ENCODE measurements around the gene RANGRF.
A peak's percentile ranks its signal among the peaks of the same experiment; 100 is the strongest.

RANGRF gene

DNA sequence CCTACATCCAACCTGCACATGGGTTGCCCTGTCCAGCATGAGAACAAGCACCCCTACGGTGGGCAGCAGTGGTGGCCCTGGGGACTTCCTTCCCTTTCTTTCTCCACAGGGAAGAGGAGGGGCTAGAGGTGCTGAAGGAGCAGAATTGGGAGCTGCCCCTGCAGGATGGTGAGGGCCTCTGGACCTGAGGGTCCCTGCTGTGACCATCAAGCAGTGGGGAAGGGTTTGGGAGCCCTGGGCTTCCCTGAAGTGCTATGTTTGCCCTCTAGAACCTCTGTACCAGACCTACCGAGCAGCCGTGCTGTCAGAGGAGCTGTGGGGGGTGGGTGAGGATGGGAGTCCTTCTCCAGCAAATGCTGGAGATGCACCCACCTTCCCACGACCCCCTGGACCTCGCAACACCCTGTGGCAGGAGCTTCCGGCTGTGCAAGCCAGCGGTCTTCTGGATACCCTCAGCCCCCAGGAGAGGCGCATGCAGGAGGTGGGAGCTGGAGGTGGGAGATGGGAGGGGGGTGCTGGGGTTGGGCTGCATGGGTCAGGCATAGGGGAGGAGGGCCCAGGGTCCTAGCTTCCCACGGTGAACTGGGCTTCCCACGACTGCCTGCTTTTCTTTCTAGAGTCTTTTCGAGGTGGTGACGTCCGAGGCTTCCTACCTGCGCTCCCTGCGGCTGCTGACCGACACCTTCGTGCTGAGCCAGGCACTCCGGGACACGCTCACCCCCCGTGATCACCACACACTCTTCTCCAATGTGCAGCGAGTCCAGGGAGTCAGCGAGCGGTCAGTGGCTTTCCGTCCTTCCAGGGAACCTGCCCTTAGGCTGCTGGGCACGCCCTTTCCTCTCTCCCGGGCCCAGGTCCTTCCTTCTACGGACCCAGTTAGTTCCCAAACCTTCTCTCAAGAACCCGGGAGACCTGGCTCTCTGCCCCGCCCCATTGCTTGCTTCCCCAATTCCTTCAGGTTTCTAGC lies 26.6 kb downstream of the RANGRF start:
- no peaks in the 10 kb centered on the region; a peak in 1 of 22 replicates for H3K27me3 ChIP-seq
- no peak for TF ChIP-seq Cebpa-rat (IDR thresholded peaks at IDR 0.05)
- H3K9ac ChIP-seq: no peak overlapping the region
- no peaks in the 10 kb centered on the region for H3K9me3 ChIP-seq (replicated peaks in 1 of 11)
- no peak overlapping the region for H3K4me3 ChIP-seq
- peaks cover 0 to 20% (median 14%) of the 10 kb centered on the region in 10 experiments; a peak in 16 of 20 replicates for H3K4me1 ChIP-seq
- H3K4me2 ChIP-seq: no peak overlapping the region
- H3K27ac ChIP-seq: no peak overlapping the region
- 0 out of 22 replicates have a peak, but pooled peaks cover 0 to 3% (median 0%) of the 10 kb centered on the region in 11 experiments for H4K20me1 ChIP-seq
- H3K36me3 ChIP-seq: no peaks in the 10 kb centered on the region

DNA sequence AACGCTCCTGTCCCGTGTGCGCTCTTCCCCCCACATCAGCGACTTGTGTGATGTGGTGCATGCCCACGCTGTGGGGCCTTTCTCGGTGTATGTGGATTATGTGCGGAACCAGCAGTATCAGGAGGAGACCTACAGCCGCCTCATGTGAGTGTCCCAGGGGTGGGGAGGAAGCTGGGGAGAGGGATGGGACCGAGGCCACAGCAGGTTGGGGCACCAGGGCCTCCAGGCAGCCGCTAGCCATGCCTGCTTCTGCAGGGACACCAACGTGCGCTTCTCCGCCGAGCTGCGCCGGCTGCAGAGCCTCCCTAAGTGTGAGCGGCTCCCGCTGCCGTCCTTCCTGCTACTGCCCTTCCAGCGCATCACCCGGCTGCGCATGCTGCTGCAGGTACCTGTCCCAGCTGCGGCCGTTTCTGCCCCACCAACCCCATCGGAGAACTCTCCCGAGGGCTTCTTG lies 27.3 kb downstream of the RANGRF start:
- no peak for TF ChIP-seq Cebpa-rat (IDR thresholded peaks at IDR 0.05)
- Histone ChIP-seq H3K9me3 (replicated peaks in 1 of 11) (no peaks in the 10 kb centered on the region), H3K4me3 (no peak overlapping the region), H3K4me2 (peak overlapping the region in 5 of 11 experiments; percentile 8 to 43 (median 18); a peak in 8 of 22 replicates), H3K36me3 (no peaks in the 10 kb centered on the region), H3K4me1 (peaks cover 0 to 12% (median 7%) of the 10 kb centered on the region in 10 experiments; a peak in 16 of 20 replicates), H3K27ac (no peak overlapping the region), H4K20me1 (0 out of 22 replicates have a peak, but pooled peaks cover 0 to 3% (median 0%) of the 10 kb centered on the region in 11 experiments), H3K9ac (no peak overlapping the region), H3K27me3 (no peaks in the 10 kb centered on the region; a peak in 1 of 22 replicates)

DNA sequence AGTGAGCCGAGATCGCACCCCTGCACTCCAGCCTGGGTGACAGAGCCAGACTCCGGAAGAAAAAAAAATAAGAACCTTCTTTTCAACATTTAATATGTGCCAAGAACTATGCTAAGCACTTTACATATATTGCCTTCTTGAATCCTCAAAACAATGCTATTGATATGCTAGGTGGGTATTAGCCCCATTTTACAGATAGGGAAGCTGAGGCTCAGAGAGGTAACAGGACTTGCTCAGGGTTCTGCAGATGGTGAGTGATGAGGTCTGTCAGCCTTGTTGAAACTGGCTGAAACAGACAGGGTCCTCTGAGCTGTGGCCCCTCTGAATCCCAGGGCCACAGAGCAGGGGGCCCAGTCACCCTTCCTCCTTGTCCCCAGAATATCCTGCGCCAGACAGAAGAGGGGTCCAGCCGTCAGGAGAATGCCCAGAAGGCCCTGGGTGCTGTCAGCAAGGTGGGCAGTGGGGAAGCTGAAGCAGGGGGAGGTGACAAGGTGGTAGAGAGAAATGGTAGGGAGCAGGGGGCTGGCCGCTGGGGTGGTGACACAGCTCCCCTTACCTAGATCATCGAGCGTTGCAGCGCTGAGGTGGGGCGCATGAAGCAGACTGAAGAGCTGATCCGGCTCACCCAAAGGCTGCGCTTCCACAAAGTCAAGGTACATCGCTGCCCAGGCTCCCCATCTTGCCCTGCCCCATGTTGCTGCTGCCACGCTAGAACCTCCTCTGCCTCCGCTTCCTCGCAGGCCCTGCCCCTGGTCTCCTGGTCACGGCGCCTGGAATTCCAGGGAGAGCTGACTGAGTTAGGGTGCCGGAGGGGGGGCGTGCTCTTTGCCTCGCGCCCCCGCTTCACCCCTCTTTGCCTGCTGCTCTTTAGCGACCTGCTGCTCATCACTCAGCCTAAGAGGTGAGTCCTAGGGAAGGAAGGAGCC lies 29.8 kb downstream of the RANGRF start:
- Histone ChIP-seq H3K9me3 (replicated peaks in 1 of 11) (no peaks in the 10 kb centered on the region), H3K27ac (no peak overlapping the region), H3K4me2 (no peak overlapping the region), H3K9ac (0 out of 22 replicates have a peak overlapping the region, but pooled peaks of 1 of the 11 experiments have one; percentile 5), H3K4me1 (peaks cover 0 to 9% (median 0%) of the 10 kb centered on the region in 10 experiments; a peak in 6 of 20 replicates), H3K27me3 (no peaks in the 10 kb centered on the region; a peak in 1 of 22 replicates), H3K36me3 (no peaks in the 10 kb centered on the region), H3K4me3 (no peak overlapping the region), H4K20me1 (0 out of 22 replicates have a peak, but pooled peaks cover 0 to 3% (median 0%) of the 10 kb centered on the region in 11 experiments)
- no peak for TF ChIP-seq Cebpa-rat (IDR thresholded peaks at IDR 0.05)

DNA sequence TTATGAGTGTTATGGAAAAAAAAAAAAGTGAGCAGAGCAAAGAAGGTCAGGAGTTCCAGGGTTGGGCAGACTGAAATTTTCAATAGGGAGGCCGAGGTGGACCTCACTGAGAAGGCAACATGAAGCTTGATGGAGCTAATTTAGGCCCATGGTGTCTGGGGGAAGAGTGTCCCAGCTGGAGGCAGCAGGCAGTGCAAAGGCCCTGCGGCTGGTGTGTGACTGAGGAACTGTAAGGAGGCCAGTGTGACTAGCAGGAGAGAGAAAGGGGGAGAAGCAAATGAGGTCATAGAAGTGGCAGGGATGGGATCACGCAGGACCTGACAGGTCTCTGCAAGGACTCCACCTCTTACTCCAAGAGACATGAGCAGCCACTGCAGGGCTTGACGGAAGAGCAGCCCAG lies 31.8 kb downstream of the RANGRF start:
- TF ChIP-seq Cebpa-rat (IDR thresholded peaks at IDR 0.05): no peak
- Histone ChIP-seq H3K36me3 (no peaks in the 10 kb centered on the region), H3K27me3 (peaks cover 0 to 10% (median 3%) of the 10 kb centered on the region in 11 experiments; a peak in 16 of 22 replicates), H3K27ac (no peak overlapping the region), H3K9me3 (replicated peaks in 1 of 11) (no peaks in the 10 kb centered on the region), H4K20me1 (0 out of 22 replicates have a peak, but pooled peaks cover 0 to 3% (median 0%) of the 10 kb centered on the region in 11 experiments), H3K9ac (no peak overlapping the region), H3K4me2 (no peak overlapping the region), H3K4me1 (peaks cover 6 to 14% (median 10%) of the 10 kb centered on the region in 10 experiments; a peak in 17 of 20 replicates), H3K4me3 (no peak overlapping the region)

DNA sequence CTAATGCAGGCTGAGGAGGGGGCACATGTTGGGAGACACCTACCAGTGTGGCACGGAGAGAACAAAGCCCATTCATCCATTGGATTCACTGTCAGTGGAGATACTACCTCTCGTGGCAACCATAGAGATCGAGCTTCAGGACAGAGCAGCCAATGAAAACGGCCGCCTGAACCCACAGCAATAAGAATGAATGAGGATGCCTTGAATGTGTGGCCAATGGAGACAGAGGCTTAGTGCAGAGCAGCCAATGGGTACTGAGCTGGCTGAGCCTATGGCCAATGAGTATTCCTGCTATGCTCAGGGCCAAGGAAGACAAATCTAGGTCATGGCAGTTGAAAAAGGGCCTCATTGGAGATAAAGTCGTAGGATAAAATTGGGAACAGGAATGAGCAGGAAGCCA lies 32.5 kb downstream of the RANGRF start:
- Histone ChIP-seq H3K9me3 (replicated peaks in 1 of 11) (no peaks in the 10 kb centered on the region), H3K4me1 (peaks cover 7 to 18% (median 12%) of the 10 kb centered on the region in 10 experiments; a peak in 18 of 20 replicates), H3K27me3 (peaks cover 6 to 17% (median 11%) of the 10 kb centered on the region in 11 experiments), H3K27ac (no peak overlapping the region), H3K4me3 (no peak overlapping the region), H4K20me1 (0 out of 22 replicates have a peak, but pooled peaks cover 0 to 1% (median 0%) of the 10 kb centered on the region in 11 experiments), H3K36me3 (no peaks in the 10 kb centered on the region), H3K4me2 (no peak overlapping the region), H3K9ac (no peak overlapping the region)
- TF ChIP-seq Cebpa-rat (IDR thresholded peaks at IDR 0.05): no peak

DNA sequence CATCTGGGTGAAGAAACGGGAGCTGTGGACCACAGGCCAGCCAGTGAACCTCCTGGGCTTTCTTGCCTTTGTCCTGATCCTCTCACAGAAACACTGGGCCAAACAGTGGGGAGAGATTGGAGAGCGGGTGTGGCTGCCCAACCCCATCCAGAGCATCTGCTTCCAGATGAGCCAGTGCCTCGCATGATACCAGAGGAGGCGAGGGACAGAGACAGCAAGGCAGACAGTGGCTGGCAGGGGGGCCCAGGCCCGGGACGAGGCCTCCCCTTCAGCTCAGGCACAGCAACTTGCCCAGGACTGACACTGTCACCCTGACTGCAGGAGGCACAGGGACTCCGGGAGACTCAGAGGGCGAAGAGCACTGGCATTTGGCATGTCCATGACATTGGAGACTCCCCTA lies 33.6 kb downstream of the RANGRF start:
- TF ChIP-seq Cebpa-rat (IDR thresholded peaks at IDR 0.05): no peak
- Histone ChIP-seq H3K27me3 (peaks cover 17 to 28% (median 21%) of the 10 kb centered on the region in 11 experiments), H3K9ac (no peak overlapping the region), H3K9me3 (replicated peaks in 1 of 11) (no peaks in the 10 kb centered on the region), H3K4me3 (no peak overlapping the region), H4K20me1 (no peaks in the 10 kb centered on the region), H3K36me3 (no peaks in the 10 kb centered on the region), H3K4me1 (peaks cover 15 to 29% (median 22%) of the 10 kb centered on the region in 10 experiments; a peak in 19 of 20 replicates), H3K4me2 (no peak overlapping the region), H3K27ac (no peak overlapping the region)

DNA sequence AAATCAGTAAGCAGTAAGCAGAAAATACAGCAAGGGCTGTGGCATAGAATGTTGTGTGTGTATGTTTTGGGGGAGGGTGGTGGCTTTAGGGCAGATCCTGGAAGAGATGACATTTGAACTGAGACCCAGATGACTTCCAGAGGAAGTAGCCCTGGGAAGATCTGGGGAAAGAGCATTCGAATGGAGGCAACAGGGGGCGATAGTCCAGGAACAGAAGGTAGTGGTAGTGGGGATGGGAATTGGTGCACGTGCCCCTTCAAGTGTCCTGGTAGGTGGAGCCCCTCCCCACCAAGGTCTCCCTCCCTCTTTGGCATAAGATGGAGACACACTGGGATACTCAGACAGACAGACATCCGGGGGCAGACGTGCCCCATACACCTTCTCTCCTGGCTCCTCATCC lies 35.7 kb downstream of the RANGRF start:
- TF ChIP-seq Cebpa-rat (IDR thresholded peaks at IDR 0.05): no peak
- H4K20me1 ChIP-seq: no peaks in the 10 kb centered on the region
- H3K27me3 ChIP-seq: peaks cover 29 to 47% (median 35%) of the 10 kb centered on the region in 11 experiments
- no peak overlapping the region for H3K27ac ChIP-seq
- peak overlapping the region in 1 of 11 experiments; percentile 90; a peak in 2 of 22 replicates for H3K4me2 ChIP-seq
- peaks cover 0 to 4% (median 0%) of the 10 kb centered on the region in 11 experiments; a peak in 2 of 22 replicates for H3K9me3 ChIP-seq (replicated peaks in 1 of 11)
- H3K4me1 ChIP-seq: peaks cover 17 to 34% (median 25%) of the 10 kb centered on the region in 10 experiments; a peak in 19 of 20 replicates
- no peak overlapping the region for H3K4me3 ChIP-seq
- H3K9ac ChIP-seq: no peak overlapping the region
- no peaks in the 10 kb centered on the region for H3K36me3 ChIP-seq

DNA sequence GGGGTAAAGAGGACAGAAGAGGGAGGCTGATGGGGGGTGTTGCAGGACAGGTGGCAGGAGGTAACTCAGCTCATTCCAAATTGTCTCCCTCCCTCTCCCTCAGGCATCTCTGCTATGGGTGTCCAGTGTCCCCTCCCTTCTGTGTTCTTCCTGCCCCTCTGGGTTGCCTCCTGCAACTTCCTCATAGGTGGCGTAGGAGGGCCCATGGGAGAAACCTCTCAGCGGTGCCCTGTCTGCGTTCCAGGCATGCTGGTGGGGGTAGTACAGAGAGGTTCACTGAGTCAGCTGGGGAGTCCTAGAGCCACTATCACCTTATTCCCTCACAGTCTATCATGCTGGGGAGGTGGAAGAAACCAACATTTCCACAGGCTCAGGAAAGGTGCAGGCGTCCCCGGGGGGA lies 36.5 kb downstream of the RANGRF start:
- Histone ChIP-seq H3K27ac (no peak overlapping the region), H4K20me1 (no peaks in the 10 kb centered on the region), H3K4me3 (no peak overlapping the region), H3K4me1 (peaks cover 17 to 34% (median 25%) of the 10 kb centered on the region in 10 experiments; a peak in 19 of 20 replicates), H3K36me3 (no peaks in the 10 kb centered on the region), H3K27me3 (peaks cover 29 to 47% (median 35%) of the 10 kb centered on the region in 11 experiments), H3K9me3 (replicated peaks in 1 of 11) (peaks cover 0 to 4% (median 0%) of the 10 kb centered on the region in 11 experiments; a peak in 2 of 22 replicates), H3K9ac (no peak overlapping the region), H3K4me2 (peak overlapping the region in 10 of 11 experiments; percentile 0 to 90 (median 41); a peak in 16 of 22 replicates)
- no peak for TF ChIP-seq Cebpa-rat (IDR thresholded peaks at IDR 0.05)
